ENCODE measurements around the gene CALCB.

DNA sequence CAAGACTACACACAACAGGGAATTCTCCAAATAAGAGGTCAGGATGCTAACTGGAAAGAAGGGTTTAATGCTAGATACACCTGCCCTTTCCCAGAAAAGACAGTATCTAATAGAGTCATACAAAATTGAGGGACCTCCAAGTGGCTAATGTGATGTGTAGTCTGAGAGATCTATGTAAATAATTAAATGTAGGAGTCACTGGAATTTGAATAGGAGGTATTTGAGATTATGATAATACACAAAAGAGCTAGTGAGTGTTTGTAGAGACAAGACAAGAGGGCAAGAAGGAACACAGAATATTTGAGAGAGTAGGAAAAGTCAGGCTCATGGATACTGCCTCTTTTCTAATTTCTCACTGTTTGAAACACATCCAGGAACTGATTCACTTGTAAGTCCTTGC is 25.9 kb downstream of the CALCB start:
- TF ChIP-seq, protein P1, sequence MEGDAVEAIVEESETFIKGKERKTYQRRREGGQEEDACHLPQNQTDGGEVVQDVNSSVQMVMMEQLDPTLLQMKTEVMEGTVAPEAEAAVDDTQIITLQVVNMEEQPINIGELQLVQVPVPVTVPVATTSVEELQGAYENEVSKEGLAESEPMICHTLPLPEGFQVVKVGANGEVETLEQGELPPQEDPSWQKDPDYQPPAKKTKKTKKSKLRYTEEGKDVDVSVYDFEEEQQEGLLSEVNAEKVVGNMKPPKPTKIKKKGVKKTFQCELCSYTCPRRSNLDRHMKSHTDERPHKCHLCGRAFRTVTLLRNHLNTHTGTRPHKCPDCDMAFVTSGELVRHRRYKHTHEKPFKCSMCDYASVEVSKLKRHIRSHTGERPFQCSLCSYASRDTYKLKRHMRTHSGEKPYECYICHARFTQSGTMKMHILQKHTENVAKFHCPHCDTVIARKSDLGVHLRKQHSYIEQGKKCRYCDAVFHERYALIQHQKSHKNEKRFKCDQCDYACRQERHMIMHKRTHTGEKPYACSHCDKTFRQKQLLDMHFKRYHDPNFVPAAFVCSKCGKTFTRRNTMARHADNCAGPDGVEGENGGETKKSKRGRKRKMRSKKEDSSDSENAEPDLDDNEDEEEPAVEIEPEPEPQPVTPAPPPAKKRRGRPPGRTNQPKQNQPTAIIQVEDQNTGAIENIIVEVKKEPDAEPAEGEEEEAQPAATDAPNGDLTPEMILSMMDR (IDR thresholded peaks at IDR 0.05), result no peak
- TF ChIP-seq POLR2A (IDR thresholded peaks at IDR 0.05) (no peak), POLR2AphosphoS5 (IDR thresholded peaks at IDR 0.05; ENCODE audit: insufficient read depth in 1 of 2, low read depth in 1 of 2) (no peak)

Data from vagina (tissue), 2 donors.